ENCODE data around the gene KLHL35.
A peak's percentile ranks its signal among the peaks of the same experiment; 100 is the strongest.

KLHL35 gene

GRCh38 chr11:75402002-75402773 lies 30.8 kb downstream of the KLHL35 start:
- Histone ChIP-seq H3K9me2 (replicated peaks; ENCODE audit: insufficient read depth, low read length) (no peaks in the 10 kb centered on the region), H3K9ac (ENCODE audit: low read length) (peak overlapping the region; percentile 89; the same call in 1 of the 2 replicates), H3K4me3 (ENCODE audit: insufficient read depth, low read length, poor library complexity, severe bottlenecking) (no peak overlapping the region), H3K79me2 (ENCODE audit: insufficient read depth, low read length) (peaks cover 49% of the 10 kb centered on the region), H3K4me2 (ENCODE audit: low read depth, low read length, poor library complexity, severe bottlenecking) (peak overlapping the region; percentile 77), H3F3A (ENCODE audit: insufficient read depth) (peaks cover 71% of the 10 kb centered on the region), H3K36me3 (ENCODE audit: low read length) (peaks cover 52% of the 10 kb centered on the region), H3K27ac (ENCODE audit: low read depth, low read length) (no peak overlapping the region), H4K20me1 (ENCODE audit: low read depth, low read length) (peaks cover 45% of the 10 kb centered on the region), H3K27me3 (ENCODE audit: low read length) (no peaks in the 10 kb centered on the region), H3K9me3 (ENCODE audit: insufficient read depth, low read length) (no peaks in the 10 kb centered on the region), H2AFZ (ENCODE audit: low read depth, low read length, severe bottlenecking) (no peak overlapping the region)
- no peak for TF ChIP-seq EZH2phosphoT487 (conservative IDR thresholded peaks at IDR 0.05; ENCODE audit: low read length)
- no peak for TF ChIP-seq CTCF (IDR thresholded peaks at IDR 0.05; ENCODE audit: insufficient read depth, low read length, poor library complexity, severe bottlenecking)

GRCh38 chr11:75400146-75400865 lies 32.7 kb downstream of the KLHL35 start:
- Histone ChIP-seq H2AFZ (ENCODE audit: low read depth, low read length, severe bottlenecking) (no peak overlapping the region), H3K79me2 (ENCODE audit: insufficient read depth, low read length) (peaks cover 44% of the 10 kb centered on the region), H3F3A (ENCODE audit: insufficient read depth) (peaks cover 53% of the 10 kb centered on the region), H3K27me3 (ENCODE audit: low read length) (no peaks in the 10 kb centered on the region), H3K27ac (ENCODE audit: low read depth, low read length) (peak overlapping the region; percentile 84), H3K4me2 (ENCODE audit: low read depth, low read length, poor library complexity, severe bottlenecking) (peak overlapping the region; percentile 77), H3K36me3 (ENCODE audit: low read length) (peaks cover 42% of the 10 kb centered on the region), H3K4me3 (ENCODE audit: insufficient read depth, low read length, poor library complexity, severe bottlenecking) (peak overlapping the region; percentile 78), H3K9me3 (ENCODE audit: insufficient read depth, low read length) (no peaks in the 10 kb centered on the region), H3K9ac (ENCODE audit: low read length) (peak overlapping the region; percentile 89), H4K20me1 (ENCODE audit: low read depth, low read length) (peaks cover 36% of the 10 kb centered on the region), H3K9me2 (replicated peaks; ENCODE audit: insufficient read depth, low read length) (no peaks in the 10 kb centered on the region)
- no peak for TF ChIP-seq EZH2phosphoT487 (conservative IDR thresholded peaks at IDR 0.05; ENCODE audit: low read length)
- no peak for TF ChIP-seq CTCF (IDR thresholded peaks at IDR 0.05; ENCODE audit: insufficient read depth, low read length, poor library complexity, severe bottlenecking)

- H4K20me1 ChIP-seq (ENCODE audit: low read depth, low read length) = peaks cover 36% of the 10 kb centered on the region
- no peaks in the 10 kb centered on the region for H3K27me3 ChIP-seq (ENCODE audit: low read length)
- H3K9ac ChIP-seq (ENCODE audit: low read length) = peak within 1 kb of the TSS; percentile 89
- peaks cover 37% of the 10 kb centered on the region for H3K36me3 ChIP-seq (ENCODE audit: low read length)
- H3F3A ChIP-seq (ENCODE audit: insufficient read depth) = peaks cover 46% of the 10 kb centered on the region
- H2AFZ ChIP-seq (ENCODE audit: low read depth, low read length, severe bottlenecking) = peak within 1 kb of the TSS; percentile 80
- TF ChIP-seq CTCF (IDR thresholded peaks at IDR 0.05; ENCODE audit: insufficient read depth, low read length, poor library complexity, severe bottlenecking) (no peak), EZH2phosphoT487 (conservative IDR thresholded peaks at IDR 0.05; ENCODE audit: low read length) (no peak)
- peak within 1 kb of the TSS; percentile 77 for H3K4me2 ChIP-seq (ENCODE audit: low read depth, low read length, poor library complexity, severe bottlenecking)
- H3K27ac ChIP-seq (ENCODE audit: low read depth, low read length) = peak within 1 kb of the TSS; percentile 84
- peaks cover 44% of the 10 kb centered on the region for H3K79me2 ChIP-seq (ENCODE audit: insufficient read depth, low read length)
- no peaks in the 10 kb centered on the region for H3K9me2 ChIP-seq (replicated peaks; ENCODE audit: insufficient read depth, low read length)
- peak within 1 kb of the TSS; percentile 78 for H3K4me3 ChIP-seq (ENCODE audit: insufficient read depth, low read length, poor library complexity, severe bottlenecking)
- H3K9me3 ChIP-seq (ENCODE audit: insufficient read depth, low read length) = no peaks in the 10 kb centered on the region
Measured at GRCh38 chr11:75399344-75400145, 33.5 kb downstream of the KLHL35 start, which contains the start of gene RPS3. Gene RPS3 (plus strand): TSS chr11:75399518. CDS start chr11:75399548, 30 bp downstream.

Measured in SU-DHL-6 (cell line).